Right lobe of liver (tissue), 4 donors: ENCODE data around the gene ZNG1B.
"Not testable (repeated sequence)": the region's sequence is repeated elsewhere in the genome, so short reads cannot be mapped to it uniquely, and the experiment has no call there.

ENCODE experiments used
- POLR2A ChIP-seq: fragments of 450-650 bp; IDR thresholded peaks from one replicate; pipeline ENCODE4 v1.6.1; 2017; ENCODE audit warnings: antibody characterized with exemption, mild to moderate bottlenecking
- TF ChIP-seq, protein P1 (sequence below), 4 donors: fragments of 200-600 bp in 3 of 4; fragments of 450-650 bp in 1 of 4; IDR thresholded peaks; one replicate each; pipeline versions ENCODE4 v1.5.1 to v1.8.0; 2016 to 2022; ENCODE audit warnings: antibody characterized with exemption in 4 of 4, mild to moderate bottlenecking in 2 of 4
- donor health status: DM: no; HTN: no; CAD: no.
- donor health status: DM: no; HTN: no; CAD: no.
- donor health status: DM: no; HTN: yes; CAD: no.

DNA sequence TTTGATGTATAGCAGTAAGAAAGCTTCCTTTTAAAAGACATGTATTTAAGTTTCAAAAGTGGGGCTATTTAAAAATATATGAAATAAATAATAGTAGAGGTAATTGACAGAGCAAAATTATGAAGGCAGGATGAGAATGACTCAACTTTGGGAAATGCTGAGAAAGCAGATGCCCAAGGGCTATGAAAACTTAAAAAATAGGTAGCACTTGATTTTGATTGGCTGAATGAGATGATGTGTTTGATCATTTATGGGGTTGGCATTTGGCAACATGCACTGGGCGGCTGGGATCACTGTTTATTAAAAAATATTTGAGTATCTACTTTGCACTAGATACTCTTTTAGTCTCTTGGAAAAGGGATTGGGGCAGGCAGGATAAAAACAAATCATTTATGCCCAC lies 87.5 kb downstream of the ZNG1B start:
- TF ChIP-seq POLR2A = not testable (repeated sequence)
- TF ChIP-seq, protein P1, sequence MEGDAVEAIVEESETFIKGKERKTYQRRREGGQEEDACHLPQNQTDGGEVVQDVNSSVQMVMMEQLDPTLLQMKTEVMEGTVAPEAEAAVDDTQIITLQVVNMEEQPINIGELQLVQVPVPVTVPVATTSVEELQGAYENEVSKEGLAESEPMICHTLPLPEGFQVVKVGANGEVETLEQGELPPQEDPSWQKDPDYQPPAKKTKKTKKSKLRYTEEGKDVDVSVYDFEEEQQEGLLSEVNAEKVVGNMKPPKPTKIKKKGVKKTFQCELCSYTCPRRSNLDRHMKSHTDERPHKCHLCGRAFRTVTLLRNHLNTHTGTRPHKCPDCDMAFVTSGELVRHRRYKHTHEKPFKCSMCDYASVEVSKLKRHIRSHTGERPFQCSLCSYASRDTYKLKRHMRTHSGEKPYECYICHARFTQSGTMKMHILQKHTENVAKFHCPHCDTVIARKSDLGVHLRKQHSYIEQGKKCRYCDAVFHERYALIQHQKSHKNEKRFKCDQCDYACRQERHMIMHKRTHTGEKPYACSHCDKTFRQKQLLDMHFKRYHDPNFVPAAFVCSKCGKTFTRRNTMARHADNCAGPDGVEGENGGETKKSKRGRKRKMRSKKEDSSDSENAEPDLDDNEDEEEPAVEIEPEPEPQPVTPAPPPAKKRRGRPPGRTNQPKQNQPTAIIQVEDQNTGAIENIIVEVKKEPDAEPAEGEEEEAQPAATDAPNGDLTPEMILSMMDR (IDR thresholded peaks at IDR 0.05) = not testable (repeated sequence)
